ENCODE results near the gene PLEKHH2. TPM values are rescaled to one million over a fixed set of nuclear protein-coding genes. Genes with fewer than 3 reads are reported as not detected.

Gene PLEKHH2
- 1.3 to 2.3 TPM (median 2.0 TPM) in 5 replicates for total RNA-seq (2022; extraction: Qiagen RNA extraction; ENCODE audit: low read depth)

DNA sequence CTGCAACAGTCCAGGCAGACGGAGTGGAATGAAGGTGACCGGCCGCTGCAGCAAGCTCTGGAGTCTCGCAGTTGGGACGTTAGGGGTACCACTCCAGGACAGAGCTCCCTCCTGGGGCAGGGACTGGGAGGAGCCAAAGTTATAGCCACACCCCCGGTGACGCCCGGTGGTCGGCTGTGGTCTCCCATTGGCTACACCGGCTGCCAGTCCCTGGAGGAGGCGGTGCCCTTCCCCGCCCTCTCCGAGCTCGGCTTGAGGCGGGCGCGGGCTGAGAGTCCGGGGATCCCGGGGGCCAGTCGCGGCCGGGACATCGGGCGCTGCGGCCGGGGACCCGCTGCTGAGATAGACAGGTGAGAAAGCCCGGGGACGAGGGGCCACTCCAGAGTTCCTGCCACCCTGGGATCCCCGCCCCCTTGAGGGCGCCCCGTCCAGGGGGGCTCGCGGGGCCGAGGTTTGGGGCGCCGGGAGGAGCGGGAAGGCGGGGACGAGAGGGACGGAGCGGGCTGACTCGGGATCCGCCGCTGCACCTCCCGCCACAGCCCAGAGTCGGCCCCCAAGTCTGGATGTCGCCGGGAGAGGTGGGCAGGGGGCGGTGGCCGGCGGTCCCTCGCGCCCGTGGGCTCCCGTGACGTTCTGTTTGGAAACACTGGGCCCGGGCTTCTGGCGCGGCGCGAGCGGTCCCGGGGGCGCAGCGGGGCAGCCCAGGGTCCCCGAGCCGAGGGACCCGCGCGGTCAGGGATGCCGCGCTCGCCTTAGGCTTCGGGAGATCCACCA lies at the start of gene PLEKHH2:
Gene PLEKHH2 (plus strand): TSS at position 231 of the 774 bp plus-strand sequence. CDS start 7,414 bp downstream, outside the sequence.

DNA sequence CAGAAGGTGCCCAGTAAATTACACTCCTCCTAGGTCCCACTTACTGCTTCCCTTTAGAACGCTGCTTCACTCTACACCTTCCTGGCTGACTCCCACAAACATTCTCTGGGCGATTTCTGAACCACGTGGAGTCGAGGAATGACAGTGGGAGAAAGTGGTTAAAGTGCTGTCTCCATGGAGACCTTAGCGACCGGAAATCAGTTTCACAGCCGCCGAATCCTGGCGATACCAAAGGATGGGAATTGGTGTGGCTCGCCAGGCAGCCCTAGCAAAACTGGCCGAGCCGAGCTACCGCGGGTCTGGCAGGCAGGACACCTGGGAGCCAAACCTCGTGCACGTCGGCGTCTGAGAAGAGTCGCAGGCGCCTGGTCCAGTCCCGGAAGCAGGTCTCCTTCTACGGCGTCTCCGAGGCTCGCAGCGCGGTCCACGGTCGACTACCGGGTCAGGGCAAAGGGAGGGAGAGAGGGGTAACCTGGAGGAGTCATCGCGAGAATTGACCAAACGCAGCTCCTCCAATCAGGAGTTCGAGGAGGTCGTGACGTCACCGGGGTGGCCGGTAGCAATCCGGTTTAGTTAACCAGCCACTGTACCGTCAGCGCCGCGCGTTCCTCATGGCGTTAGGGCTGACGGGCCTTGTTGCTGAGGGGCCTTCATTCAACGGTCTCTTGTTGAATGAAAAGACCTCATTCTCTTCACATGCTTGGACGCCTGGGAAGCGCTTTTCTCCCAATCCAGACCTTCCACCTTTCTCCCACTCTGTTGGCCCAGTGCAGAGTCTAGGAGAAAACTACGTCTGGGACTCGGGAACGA lies 41.3 kb upstream of the PLEKHH2 start, which contains the start of gene THADA:
Gene THADA (minus strand): TSS at position 436 of the 810 bp plus-strand sequence. CDS start 3,646 bp downstream, outside the sequence.

DNA sequence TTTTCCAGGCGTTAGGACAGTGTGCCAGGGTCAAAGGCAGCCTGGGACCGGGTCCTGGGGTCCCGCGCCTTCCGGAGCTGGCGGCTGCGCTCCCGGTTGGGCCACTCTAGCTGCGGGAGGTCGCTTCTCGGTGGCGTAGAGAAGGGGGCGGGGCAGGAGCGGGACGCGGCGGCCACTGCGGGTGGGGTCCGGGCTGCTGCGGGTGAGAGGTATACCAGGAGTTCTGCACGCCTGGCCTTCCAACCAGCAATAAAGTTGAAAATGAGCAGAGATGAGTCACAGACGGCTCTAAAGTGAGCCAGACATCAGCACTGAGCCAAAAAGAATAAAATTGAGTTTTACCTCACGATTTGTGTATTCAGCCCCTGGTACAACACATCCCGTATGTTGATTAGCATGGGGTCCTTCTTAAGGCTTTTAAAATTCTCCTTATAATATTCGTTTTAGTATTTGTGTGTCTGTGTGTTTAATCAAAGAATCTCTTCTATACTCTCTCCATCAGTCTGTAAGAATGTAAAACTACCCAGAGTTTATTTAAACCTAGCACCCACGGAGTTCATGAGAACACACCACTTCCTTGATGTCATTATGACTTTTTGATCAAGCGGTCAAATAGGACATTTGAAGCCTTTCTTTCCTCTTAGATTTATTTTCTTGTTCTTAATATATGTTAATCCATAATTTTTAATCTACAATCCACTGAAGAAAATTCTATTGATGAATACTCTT lies 39.4 kb downstream of the PLEKHH2 start, which contains the start of gene C1GALT1C1L:
Gene C1GALT1C1L (minus strand): TSS at position 108 of the 729 bp plus-strand sequence. CDS start 107 bp downstream, at position 1.

DNA sequence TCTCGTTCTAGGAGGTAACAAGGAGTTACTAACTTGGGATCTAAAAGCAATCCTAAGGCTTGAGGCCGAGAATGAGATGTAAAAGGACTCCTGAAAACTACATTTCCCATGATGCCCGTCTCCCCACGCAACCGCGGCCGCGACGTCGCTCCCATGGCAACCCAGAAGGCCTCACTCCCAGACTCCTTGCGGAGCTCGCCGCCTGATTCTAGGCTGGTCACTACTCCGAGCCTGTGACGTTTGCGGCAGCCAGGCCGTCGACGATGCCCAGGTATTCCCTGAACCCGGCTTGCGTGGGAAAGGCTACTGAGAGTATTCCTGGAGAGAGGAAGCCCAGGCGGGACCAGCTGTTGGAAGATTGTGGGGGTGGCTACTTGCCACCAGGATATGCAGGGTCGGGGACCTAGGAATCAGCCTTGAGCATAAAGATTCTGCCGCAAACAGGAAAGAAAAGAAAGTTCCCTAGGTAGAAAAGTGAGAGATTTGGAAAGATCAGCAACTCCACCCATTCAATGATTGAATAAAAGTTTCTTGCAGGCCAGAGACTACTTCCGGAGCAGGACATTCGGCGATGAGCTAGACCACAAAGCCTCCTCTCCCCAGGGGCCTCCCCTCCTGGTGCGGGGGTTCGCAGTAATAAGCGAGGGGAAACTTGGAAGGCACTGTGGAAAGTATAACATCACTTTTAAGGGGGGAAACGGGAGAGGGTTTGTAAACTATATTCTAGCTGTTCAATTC lies 137.0 kb downstream of the PLEKHH2 start, which contains the start of gene DYNC2LI1:
Gene DYNC2LI1 (plus strand): TSS at position 164 of the 738 bp plus-strand sequence. CDS start 100 bp downstream, at position 264.

Other genes starting within 250 kb of the PLEKHH2 start
- gene THADA, start 41.2 kb upstream of the PLEKHH2 start, total RNA-seq (2022; extraction: Qiagen RNA extraction; ENCODE audit: low read depth) = 16.2 to 21.6 TPM (median 20.1 TPM) in 5 replicates
- 1.8 to 3.0 TPM (median 2.6 TPM) in 5 replicates for gene C1GALT1C1L, start 39.2 kb downstream of the PLEKHH2 start, total RNA-seq (2022; extraction: Qiagen RNA extraction; ENCODE audit: low read depth)
- gene DYNC2LI1, start 136.8 kb downstream of the PLEKHH2 start, total RNA-seq (2022; extraction: Qiagen RNA extraction; ENCODE audit: low read depth) = 12.2 to 19.5 TPM (median 16.8 TPM) in 5 replicates
- not detected in 5 replicates for gene ABCG5, start 201.6 kb downstream of the PLEKHH2 start, total RNA-seq (2022; extraction: Qiagen RNA extraction; ENCODE audit: low read depth)
- gene ABCG8, start 201.7 kb downstream of the PLEKHH2 start, total RNA-seq (2022; extraction: Qiagen RNA extraction; ENCODE audit: low read depth) = not detected in 5 replicates